HCT116 (cell line): ENCODE data around the gene TMEM178B.

Experiments
- CTCF ChIP-seq, 3 experiments: fragments of 200-600 bp in 1 of 3; sonication (generic) in 1 of 3; IDR thresholded peaks in 2 of 3; conservative IDR thresholded peaks in 1 of 3; 2 replicates each; pipeline ENCODE4 v1.5.1; 2012 to 2017; ENCODE audit warnings: low read depth in 2 of 3, low read length in 2 of 3, antibody characterized with exemption in 1 of 3, borderline replicate concordance in 1 of 3, control low read depth in 1 of 3, mild to moderate bottlenecking in 1 of 3, mixed read lengths in 1 of 3, mixed run types in 1 of 3, moderate library complexity in 1 of 3; ENCODE audit not compliant: insufficient read depth in 1 of 3
- EZH2 ChIP-seq: fragments of 200-600 bp; sonication (generic); IDR thresholded peaks from 2 replicates; pipeline ENCODE4 v1.6.1; 2017; ENCODE audit warnings: antibody characterized with exemption, mixed run types
- POLR2A ChIP-seq: IDR thresholded peaks from 2 replicates; pipeline ENCODE4 v1.7.0; 2011; ENCODE audit warnings: borderline replicate concordance; ENCODE audit not compliant: insufficient read depth, insufficient read length; ENCODE audit errors: extremely low read depth

GRCh38 chr7:141511316-141511675 is 437.4 kb downstream of the TMEM178B start:
- TF ChIP-seq CTCF (IDR thresholded peaks at IDR 0.05 in 2 of 3, conservative IDR thresholded peaks at IDR 0.05 in 1 of 3; ENCODE audit: borderline replicate concordance in 1 of 3, insufficient read depth in 1 of 3, low read depth in 2 of 3, low read length in 2 of 3), result no peak
- TF ChIP-seq POLR2A, result no peak
- no peak for TF ChIP-seq EZH2
